Measurements from ENCODE around the gene RNF41.
A peak's percentile ranks its signal among the peaks of the same experiment; 100 is the strongest.

RNF41 gene

DNA sequence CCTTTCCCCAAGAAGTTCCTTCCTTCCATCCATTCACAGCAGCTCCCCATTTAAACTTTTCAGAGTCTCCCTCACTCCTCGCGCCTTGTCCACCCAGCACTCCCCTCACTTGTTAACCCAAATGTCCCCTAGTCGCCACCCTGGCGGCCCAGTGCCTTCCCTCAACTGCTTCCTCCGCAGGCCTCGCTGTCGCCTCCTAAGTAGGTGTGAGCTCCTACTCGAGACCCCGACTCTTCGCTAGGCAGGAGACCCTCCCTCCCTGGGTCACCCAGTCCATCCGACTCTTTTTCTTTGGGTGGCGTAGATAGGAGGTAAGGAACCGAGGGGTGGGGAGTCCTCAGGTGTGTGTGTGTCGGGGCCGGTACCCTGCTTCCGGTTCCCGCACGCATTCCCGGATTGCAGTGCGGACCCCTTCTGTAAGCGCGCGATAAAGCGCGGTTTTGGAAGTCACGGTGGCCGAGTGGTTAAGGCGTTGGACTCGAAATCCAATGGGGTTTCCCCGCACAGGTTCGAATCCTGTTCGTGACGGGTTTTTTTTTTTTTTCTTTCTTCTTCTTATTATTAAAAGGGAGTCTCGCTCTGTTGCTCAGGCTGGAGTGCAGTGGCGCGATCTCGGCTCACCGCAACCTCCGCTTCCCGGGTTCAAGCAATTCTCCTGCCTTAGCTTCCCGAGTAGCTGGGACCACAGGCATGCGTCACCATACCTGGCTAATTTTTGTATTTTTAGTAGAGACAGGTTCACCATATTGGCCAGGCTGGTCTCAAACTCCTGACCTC lies 31.6 kb downstream of the RNF41 start:
- Histone ChIP-seq H3K36me3 (ENCODE audit: insufficient read depth, low read length) (peaks cover 22% of the 10 kb centered on the region), H3K27ac (ENCODE audit: low read depth, low read length) (peak overlapping the region; percentile 82), H3K4me3 (ENCODE audit: low read length) (peak overlapping the region; percentile 96), H3K9ac (ENCODE audit: low read depth, low read length) (peak overlapping the region; percentile 86), H3K9me3 (ENCODE audit: insufficient read depth, low read depth, low read length) (no peaks in the 10 kb centered on the region), H3K4me1 (ENCODE audit: insufficient read depth, low read length) (peaks cover 11% of the 10 kb centered on the region), H3K27me3 (ENCODE audit: insufficient read depth, low read length) (no peaks in the 10 kb centered on the region)
- whole genome bisulfite sequencing = 2% methylated on average over 41 of the region's 42 CpGs

GRCh38 chr12:56189099-56189917 lies 32.4 kb downstream of the RNF41 start, which contains the start of gene SMARCC2:
Gene SMARCC2, minus strand, starts transcription at chr12:56189483. Its CDS starts 22 bp downstream, at chr12:56189461.
- H3K27ac ChIP-seq (ENCODE audit: low read depth, low read length) = peak within 1 kb of the TSS; percentile 96
- peak within 1 kb of the TSS; percentile 90 for H3K9ac ChIP-seq (ENCODE audit: low read depth, low read length)
- H3K9me3 ChIP-seq (ENCODE audit: insufficient read depth, low read depth, low read length) = no peaks in the 10 kb centered on the region
- H3K4me1 ChIP-seq (ENCODE audit: insufficient read depth, low read length) = peaks cover 11% of the 10 kb centered on the region
- H3K36me3 ChIP-seq (ENCODE audit: insufficient read depth, low read length) = peaks cover 30% of the 10 kb centered on the region
- under 1% methylated on average over 93 of the region's 93 CpGs for WGBS
- H3K4me3 ChIP-seq (ENCODE audit: low read length) = peak within 1 kb of the TSS; percentile 96
- H3K27me3 ChIP-seq (ENCODE audit: insufficient read depth, low read length) = no peaks in the 10 kb centered on the region

DNA sequence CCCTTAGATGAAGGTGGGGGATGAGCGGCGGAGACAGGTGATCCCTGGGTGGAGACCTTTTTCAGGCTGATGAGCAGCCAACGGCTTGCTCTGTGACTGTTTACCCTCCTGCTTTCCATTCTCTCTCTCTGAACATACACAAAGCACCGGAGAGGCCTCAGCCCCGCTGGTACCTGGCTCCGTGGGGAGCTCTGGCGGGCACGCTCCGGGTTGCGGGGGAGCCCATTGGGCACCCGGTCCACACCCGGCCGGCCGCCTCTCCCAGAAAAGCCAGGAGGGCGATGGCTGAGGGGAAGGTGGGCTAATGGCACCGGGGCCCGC lies 33.0 kb downstream of the RNF41 start:
- Histone ChIP-seq H3K9me3 (ENCODE audit: insufficient read depth, low read depth, low read length) (no peaks in the 10 kb centered on the region), H3K27me3 (ENCODE audit: insufficient read depth, low read length) (no peaks in the 10 kb centered on the region), H3K4me3 (ENCODE audit: low read length) (peak overlapping the region; percentile 96), H3K36me3 (ENCODE audit: insufficient read depth, low read length) (peaks cover 35% of the 10 kb centered on the region), H3K9ac (ENCODE audit: low read depth, low read length) (peak overlapping the region; percentile 82), H3K4me1 (ENCODE audit: insufficient read depth, low read length) (peaks cover 11% of the 10 kb centered on the region), H3K27ac (ENCODE audit: low read depth, low read length) (peak overlapping the region; percentile 96)
- under 1% methylated on average over 17 of the region's 17 CpGs for WGBS

DNA sequence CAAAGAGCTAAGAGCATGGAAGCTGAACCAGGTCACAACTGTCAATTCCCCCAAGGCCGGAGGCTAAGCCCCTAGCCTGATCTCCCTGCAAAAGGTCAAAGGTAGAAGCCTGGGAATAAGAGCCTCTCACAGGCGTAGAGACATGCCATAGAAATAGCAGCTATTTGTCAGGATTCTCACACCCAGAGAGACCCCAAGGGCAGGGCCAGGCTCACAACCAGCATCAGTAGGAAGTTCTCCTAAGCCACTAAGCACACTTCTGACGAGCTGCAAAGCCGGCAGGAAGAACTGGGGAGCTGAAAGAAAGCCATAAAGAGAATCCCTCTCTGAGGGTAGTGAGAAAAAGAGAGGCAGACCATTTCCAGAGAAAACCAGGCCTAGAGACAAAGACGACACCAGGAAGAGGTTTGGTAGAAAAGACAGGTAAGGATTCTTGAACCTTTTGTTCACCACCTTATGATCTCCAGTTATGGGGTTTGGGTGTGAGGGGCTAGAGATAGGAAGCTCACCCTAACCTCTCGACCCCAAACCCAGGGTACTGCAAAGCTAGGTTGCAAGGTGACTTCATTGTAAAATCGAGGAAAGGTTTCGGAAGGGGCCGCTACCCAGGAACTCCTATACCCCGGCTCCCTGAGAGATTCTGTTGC lies 33.5 kb downstream of the RNF41 start:
- WGBS = 14% methylated on average over 10 of the region's 10 CpGs
- Histone ChIP-seq H3K27ac (ENCODE audit: low read depth, low read length) (peak overlapping the region; percentile 96), H3K36me3 (ENCODE audit: insufficient read depth, low read length) (peaks cover 40% of the 10 kb centered on the region)

DNA sequence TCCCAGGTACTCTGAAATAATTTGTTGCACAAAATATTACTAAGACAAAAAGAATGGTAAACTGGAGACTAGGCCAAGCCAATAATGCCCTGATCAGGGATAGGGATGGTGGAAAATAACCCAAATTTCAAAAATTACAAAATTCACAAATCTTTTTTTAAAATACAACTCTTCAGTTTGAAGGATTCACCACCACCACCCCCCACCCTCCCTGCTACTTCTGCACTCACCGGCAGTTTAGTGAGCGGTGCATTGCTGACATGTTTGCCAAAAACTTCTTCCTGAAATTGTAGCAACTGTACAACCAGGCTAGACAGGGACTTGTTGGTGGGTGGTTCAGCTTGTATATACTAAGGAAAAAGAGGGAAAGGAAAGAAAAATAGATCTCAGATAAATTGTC lies 34.8 kb downstream of the RNF41 start:
- WGBS = 97% methylated on average over 2 of the region's 2 CpGs
- Histone ChIP-seq H3K36me3 (ENCODE audit: insufficient read depth, low read length) (peaks cover 52% of the 10 kb centered on the region), H3K9me3 (ENCODE audit: insufficient read depth, low read depth, low read length) (no peaks in the 10 kb centered on the region), H3K27ac (ENCODE audit: low read depth, low read length) (no peak overlapping the region), H3K9ac (ENCODE audit: low read depth, low read length) (no peak overlapping the region), H3K4me1 (ENCODE audit: insufficient read depth, low read length) (peaks cover 11% of the 10 kb centered on the region), H3K4me3 (ENCODE audit: low read length) (peak overlapping the region; percentile 96; the same call in 1 of the 2 replicates), H3K27me3 (ENCODE audit: insufficient read depth, low read length) (no peaks in the 10 kb centered on the region)

More for the DNA sequence above, 33.5 kb downstream of the RNF41 start:
- no peaks in the 10 kb centered on the region for H3K9me3 ChIP-seq (ENCODE audit: insufficient read depth, low read depth, low read length)
- no peaks in the 10 kb centered on the region for H3K27me3 ChIP-seq (ENCODE audit: insufficient read depth, low read length)
- H3K9ac ChIP-seq (ENCODE audit: low read depth, low read length) = peak overlapping the region; percentile 82
- peaks cover 11% of the 10 kb centered on the region for H3K4me1 ChIP-seq (ENCODE audit: insufficient read depth, low read length)
- H3K4me3 ChIP-seq (ENCODE audit: low read length) = peak overlapping the region; percentile 96

- no peak overlapping the region for H3K4me3 ChIP-seq (ENCODE audit: low read length)
- 100% methylated on average over 3 of the region's 3 CpGs for WGBS
- no peak overlapping the region for H3K27ac ChIP-seq (ENCODE audit: low read depth, low read length)
- H3K9ac ChIP-seq (ENCODE audit: low read depth, low read length) = no peak overlapping the region
- peaks cover 88% of the 10 kb centered on the region for H3K36me3 ChIP-seq (ENCODE audit: insufficient read depth, low read length)
- no peaks in the 10 kb centered on the region for H3K4me1 ChIP-seq (ENCODE audit: insufficient read depth, low read length)
- no peaks in the 10 kb centered on the region for H3K9me3 ChIP-seq (ENCODE audit: insufficient read depth, low read depth, low read length)
- H3K27me3 ChIP-seq (ENCODE audit: insufficient read depth, low read length) = no peaks in the 10 kb centered on the region
Observed at GRCh38 chr12:56178347-56178746, 43.4 kb downstream of the RNF41 start.

DNA sequence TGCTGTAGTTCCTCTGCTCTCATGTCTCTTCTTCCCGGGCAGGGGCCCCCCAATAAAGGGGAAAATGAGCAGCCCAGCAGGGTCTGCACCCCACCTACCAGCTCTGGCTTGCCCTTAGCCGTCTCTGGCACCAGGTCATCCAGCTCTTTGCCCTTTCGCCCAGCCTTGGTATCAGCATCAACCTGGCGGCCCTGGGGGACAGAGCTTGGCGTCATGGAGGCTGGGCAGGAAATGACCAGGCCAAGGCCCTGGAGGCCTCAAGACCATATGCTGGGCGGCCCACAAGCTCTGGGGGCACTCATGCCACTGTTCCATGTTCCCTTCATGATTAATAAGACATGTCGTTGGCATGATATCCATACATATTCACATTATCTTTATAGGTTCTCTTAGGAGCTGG lies 48.9 kb downstream of the RNF41 start:
- H3K4me1 ChIP-seq (ENCODE audit: insufficient read depth, low read length) = no peaks in the 10 kb centered on the region
- H3K9me3 ChIP-seq (ENCODE audit: insufficient read depth, low read depth, low read length) = no peaks in the 10 kb centered on the region
- 96% methylated on average over 7 of the region's 7 CpGs for WGBS
- no peak overlapping the region for H3K9ac ChIP-seq (ENCODE audit: low read depth, low read length)
- H3K4me3 ChIP-seq (ENCODE audit: low read length) = no peak overlapping the region
- H3K27ac ChIP-seq (ENCODE audit: low read depth, low read length) = no peak overlapping the region
- no peaks in the 10 kb centered on the region for H3K27me3 ChIP-seq (ENCODE audit: insufficient read depth, low read length)
- peaks cover 93% of the 10 kb centered on the region for H3K36me3 ChIP-seq (ENCODE audit: insufficient read depth, low read length)

DNA sequence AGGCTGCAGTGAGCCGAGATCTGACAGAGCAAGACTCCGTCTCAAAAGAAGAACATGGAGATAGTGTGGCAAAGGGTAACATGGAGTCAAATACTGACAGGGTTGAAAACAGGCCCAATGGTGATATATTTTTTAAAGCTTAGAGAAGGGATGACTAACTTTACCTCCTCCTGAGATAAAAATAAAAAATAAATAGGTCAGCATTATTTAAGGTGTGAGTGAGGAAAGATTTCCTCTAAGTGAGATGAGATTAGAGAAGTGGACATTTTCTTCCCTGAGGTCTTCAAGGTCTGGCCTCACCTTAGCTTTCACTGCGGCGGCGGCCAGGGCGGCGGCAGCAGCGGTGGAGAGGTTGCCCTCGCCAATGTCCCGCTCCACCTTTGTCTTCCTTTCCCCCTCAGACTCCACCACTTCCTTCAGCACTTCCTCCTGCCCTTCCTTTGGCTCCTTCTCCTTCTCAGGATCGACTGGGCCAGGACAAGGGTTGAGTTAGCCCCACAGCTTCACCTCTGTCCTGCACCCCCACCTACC lies 52.4 kb downstream of the RNF41 start:
- Histone ChIP-seq H3K4me3 (ENCODE audit: low read length) (no peak overlapping the region), H3K9ac (ENCODE audit: low read depth, low read length) (no peak overlapping the region), H3K27me3 (ENCODE audit: insufficient read depth, low read length) (no peaks in the 10 kb centered on the region), H3K27ac (ENCODE audit: low read depth, low read length) (no peak overlapping the region), H3K9me3 (ENCODE audit: insufficient read depth, low read depth, low read length) (no peaks in the 10 kb centered on the region), H3K36me3 (ENCODE audit: insufficient read depth, low read length) (peaks cover 98% of the 10 kb centered on the region), H3K4me1 (ENCODE audit: insufficient read depth, low read length) (no peaks in the 10 kb centered on the region)
- WGBS = 97% methylated on average over 11 of the region's 11 CpGs

- Histone ChIP-seq H3K27ac (ENCODE audit: low read depth, low read length) (peak overlapping the region; percentile 34; the same call in 1 of the 2 replicates), H3K36me3 (ENCODE audit: insufficient read depth, low read length) (peaks cover 98% of the 10 kb centered on the region), H3K4me3 (ENCODE audit: low read length) (no peak overlapping the region), H3K9ac (ENCODE audit: low read depth, low read length) (no peak overlapping the region), H3K4me1 (ENCODE audit: insufficient read depth, low read length) (peaks cover 28% of the 10 kb centered on the region), H3K9me3 (ENCODE audit: insufficient read depth, low read depth, low read length) (no peaks in the 10 kb centered on the region), H3K27me3 (ENCODE audit: insufficient read depth, low read length) (no peaks in the 10 kb centered on the region)
- 90% methylated on average over 4 of the region's 4 CpGs for WGBS
Observed at GRCh38 chr12:56165369-56165768, 56.4 kb downstream of the RNF41 start.

DNA sequence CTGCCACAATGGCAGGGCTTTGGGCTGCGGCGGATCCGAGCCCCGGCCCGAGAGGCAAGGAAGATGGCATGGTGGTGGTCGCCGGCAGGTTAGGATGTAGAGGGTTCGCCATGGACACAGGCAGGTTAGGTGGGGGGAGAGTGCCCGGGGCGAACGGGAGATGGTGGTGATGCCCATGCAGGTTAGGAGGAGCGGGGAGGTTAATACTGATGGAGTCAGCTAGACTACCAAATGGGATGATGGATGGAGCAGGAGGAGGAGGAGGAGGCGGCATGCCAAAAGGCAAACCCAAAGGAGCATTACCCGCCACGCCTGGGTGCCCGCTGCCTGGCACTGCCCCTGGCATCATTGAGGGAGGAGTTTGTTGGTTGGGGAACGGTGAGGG lies 57.4 kb downstream of the RNF41 start:
- Histone ChIP-seq H3K9me3 (ENCODE audit: insufficient read depth, low read depth, low read length) (no peaks in the 10 kb centered on the region), H3K36me3 (ENCODE audit: insufficient read depth, low read length) (peaks cover 98% of the 10 kb centered on the region), H3K9ac (ENCODE audit: low read depth, low read length) (no peak overlapping the region), H3K27ac (ENCODE audit: low read depth, low read length) (no peak overlapping the region), H3K27me3 (ENCODE audit: insufficient read depth, low read length) (no peaks in the 10 kb centered on the region), H3K4me3 (ENCODE audit: low read length) (no peak overlapping the region), H3K4me1 (ENCODE audit: insufficient read depth, low read length) (peaks cover 38% of the 10 kb centered on the region)
- WGBS = 95% methylated on average over 17 of the region's 17 CpGs

All from HUES64 (cell line).